Chondrocyte (in vitro differentiated cells): ENCODE data around the gene PEX7. TPM values are rescaled to one million over a fixed set of nuclear protein-coding genes. Genes with fewer than 3 reads are reported as not detected.
"Not testable (repeated sequence)": the region's sequence is repeated elsewhere in the genome, so short reads cannot be mapped to it uniquely, and the experiment has no call there.

Source experiments
- DNase-seq: peaks from one replicate; pipeline ENCODE4 v3.0.0; 2021; ENCODE audit warnings: mixed read lengths, low spot score
- H3K27ac Mint-ChIP-seq: one replicate; pipeline ENCODE4 v1.8.0; 2021; ENCODE audit warnings: mild to moderate bottlenecking, moderate library complexity, mixed read lengths; ENCODE audit not compliant: unreplicated experiment
- H3K27me3 Mint-ChIP-seq: 2 replicates; pipeline ENCODE4 v1.8.0; 2021; ENCODE audit warnings: low read depth, mixed read lengths
- H3K36me3 Mint-ChIP-seq: 2 replicates; pipeline ENCODE4 v1.8.0; 2021; ENCODE audit warnings: low read depth, mixed read lengths
- H3K4me1 Mint-ChIP-seq: 2 replicates; pipeline ENCODE4 v1.8.0; 2021; ENCODE audit warnings: low read depth, mild to moderate bottlenecking, mixed read lengths
- H3K4me3 Mint-ChIP-seq: one replicate; pipeline ENCODE4 v1.8.0; 2021; ENCODE audit warnings: mild to moderate bottlenecking, moderate library complexity, mixed read lengths; ENCODE audit not compliant: unreplicated experiment
- H3K9me3 Mint-ChIP-seq: 2 replicates; pipeline ENCODE4 v1.8.0; 2021; ENCODE audit warnings: low read depth, mixed read lengths
- total RNA-seq: library from RNA; stranded (reverse); gene quantifications from 3 replicates; pipeline ENCODE4 v1.2.1, GENCODE V29; 2021
- TF ChIP-seq, protein P1 (sequence below): fragments of 200-600 bp; sonication (generic); IDR thresholded peaks from 2 replicates; pipeline ENCODE4 v1.5.0; 2021; ENCODE audit warnings: antibody characterized with exemption, mild to moderate bottlenecking, moderate library complexity

PEX7 gene
- total RNA-seq, 1 donor from 2014 or later = 7.0 TPM

- no peaks in the 10 kb centered on the region for H3K27me3 Mint-ChIP-seq
- no peak for DNase-seq
- H3K27ac Mint-ChIP-seq = no peak overlapping the region
Measured at GRCh38 chr6:136784910-136785746, 37.3 kb upstream of the PEX7 start.

GRCh38 chr6:136786658-136787057, 35.7 kb upstream of the PEX7 start:
- Mint-ChIP-seq H3K4me1 (peaks cover 43% of the 10 kb centered on the region), H3K27ac (no peak overlapping the region), H3K4me3 (no peak overlapping the region), H3K36me3 (no peaks in the 10 kb centered on the region), H3K27me3 (no peaks in the 10 kb centered on the region), H3K9me3 (no peaks in the 10 kb centered on the region)
- TF ChIP-seq, protein P1, sequence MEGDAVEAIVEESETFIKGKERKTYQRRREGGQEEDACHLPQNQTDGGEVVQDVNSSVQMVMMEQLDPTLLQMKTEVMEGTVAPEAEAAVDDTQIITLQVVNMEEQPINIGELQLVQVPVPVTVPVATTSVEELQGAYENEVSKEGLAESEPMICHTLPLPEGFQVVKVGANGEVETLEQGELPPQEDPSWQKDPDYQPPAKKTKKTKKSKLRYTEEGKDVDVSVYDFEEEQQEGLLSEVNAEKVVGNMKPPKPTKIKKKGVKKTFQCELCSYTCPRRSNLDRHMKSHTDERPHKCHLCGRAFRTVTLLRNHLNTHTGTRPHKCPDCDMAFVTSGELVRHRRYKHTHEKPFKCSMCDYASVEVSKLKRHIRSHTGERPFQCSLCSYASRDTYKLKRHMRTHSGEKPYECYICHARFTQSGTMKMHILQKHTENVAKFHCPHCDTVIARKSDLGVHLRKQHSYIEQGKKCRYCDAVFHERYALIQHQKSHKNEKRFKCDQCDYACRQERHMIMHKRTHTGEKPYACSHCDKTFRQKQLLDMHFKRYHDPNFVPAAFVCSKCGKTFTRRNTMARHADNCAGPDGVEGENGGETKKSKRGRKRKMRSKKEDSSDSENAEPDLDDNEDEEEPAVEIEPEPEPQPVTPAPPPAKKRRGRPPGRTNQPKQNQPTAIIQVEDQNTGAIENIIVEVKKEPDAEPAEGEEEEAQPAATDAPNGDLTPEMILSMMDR = no peak
- DNase-seq = no peak

More at GRCh38 chr6:136784910-136785746, 37.3 kb upstream of the PEX7 start:
- Mint-ChIP-seq H3K36me3 (no peaks in the 10 kb centered on the region), H3K4me3 (no peak overlapping the region), H3K4me1 (peaks cover 28% of the 10 kb centered on the region), H3K9me3 (no peaks in the 10 kb centered on the region)
- TF ChIP-seq, protein P1 = no peak

- H3K36me3 Mint-ChIP-seq = no peaks in the 10 kb centered on the region
- H3K9me3 Mint-ChIP-seq = no peaks in the 10 kb centered on the region
- DNase-seq = no peak
- H3K27me3 Mint-ChIP-seq = no peaks in the 10 kb centered on the region
- no peak overlapping the region for H3K27ac Mint-ChIP-seq
- TF ChIP-seq, protein P1 = no peak
- peaks cover 36% of the 10 kb centered on the region for H3K4me1 Mint-ChIP-seq
- no peak overlapping the region for H3K4me3 Mint-ChIP-seq
Measured at GRCh38 chr6:136787726-136788068, 34.7 kb upstream of the PEX7 start.

DNA sequence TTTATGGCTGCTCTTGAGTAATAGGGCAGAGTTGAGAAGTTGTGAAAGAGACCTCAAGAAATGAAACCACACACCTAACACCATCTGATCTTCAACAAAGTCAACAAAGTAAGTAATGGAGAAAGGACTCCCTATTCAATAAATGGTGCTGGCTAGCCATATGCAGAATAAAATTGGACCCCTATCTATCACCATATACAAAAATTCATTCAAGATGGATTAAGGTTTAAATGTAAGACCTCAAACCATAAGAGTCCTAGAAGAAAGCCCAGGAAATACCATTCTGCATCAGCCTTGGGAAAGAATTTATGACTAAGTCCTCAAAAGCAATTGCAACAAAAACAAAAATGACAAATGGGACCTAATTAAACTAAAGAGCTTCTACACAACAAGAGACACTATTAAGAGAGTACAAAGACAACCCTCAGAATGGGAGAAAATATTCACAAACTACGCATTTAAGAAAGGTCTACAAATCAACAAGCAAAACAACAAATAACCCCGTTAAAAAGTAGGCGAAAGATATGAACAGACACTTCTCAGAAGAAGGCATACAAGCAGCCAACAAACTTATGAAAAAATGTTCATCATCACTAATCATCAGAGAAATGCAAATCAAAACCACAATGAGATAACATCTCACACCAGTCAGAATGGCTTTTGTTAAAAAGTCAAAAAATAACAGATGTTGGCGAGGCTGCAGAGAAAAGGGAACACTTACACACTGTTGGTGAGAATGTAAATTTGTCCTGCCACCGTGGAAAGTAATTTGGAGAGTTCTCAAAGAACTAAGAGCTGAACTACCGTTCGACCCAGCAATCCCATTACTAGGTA, 34.1 kb upstream of the PEX7 start:
- no peak for DNase-seq
- TF ChIP-seq, protein P1 = no peak

GRCh38 chr6:136789440-136789839, 33.0 kb upstream of the PEX7 start:
- not testable (repeated sequence) for H3K4me3 Mint-ChIP-seq, H3K36me3 Mint-ChIP-seq, H3K9me3 Mint-ChIP-seq, DNase-seq, H3K27me3 Mint-ChIP-seq, H3K27ac Mint-ChIP-seq
- peaks cover 39% of the 10 kb centered on the region for H3K4me1 Mint-ChIP-seq

More for the DNA sequence above, 34.1 kb upstream of the PEX7 start:
- H3K27me3 Mint-ChIP-seq = no peaks in the 10 kb centered on the region
- H3K36me3 Mint-ChIP-seq = no peaks in the 10 kb centered on the region
- no peaks in the 10 kb centered on the region for H3K9me3 Mint-ChIP-seq
- H3K27ac Mint-ChIP-seq = peak overlapping the region; percentile 55
- peaks cover 37% of the 10 kb centered on the region for H3K4me1 Mint-ChIP-seq
- H3K4me3 Mint-ChIP-seq = peak overlapping the region; percentile 3
